Spinal cord (tissue), 10 donors: ENCODE data around the gene CTSE. TPM values are rescaled to one million over a fixed set of nuclear protein-coding genes. Genes with fewer than 3 reads are reported as not detected.

Experiments
- DNase-seq, 6 donors: peaks; one replicate each; pipeline versions ENCODE4 v3.0.0 to v3.0.0-alpha.2; 2013 to 2015; ENCODE audit warnings: low spot score in 6 of 6, low read depth in 4 of 6
- H3K27ac ChIP-seq: one replicate; pipeline ENCODE4 v1.5.1; 2013; ENCODE audit warnings: low read depth, low read length, control low read depth
- H3K27me3 ChIP-seq: one replicate; pipeline ENCODE4 v1.6.1; 2013; ENCODE audit warnings: low read length; ENCODE audit not compliant: control insufficient read depth, insufficient read depth
- H3K36me3 ChIP-seq: one replicate; pipeline ENCODE4 v1.6.1; 2013; ENCODE audit warnings: low read length; ENCODE audit not compliant: control insufficient read depth, insufficient read depth
- H3K4me1 ChIP-seq: one replicate; pipeline ENCODE4 v1.6.1; 2013; ENCODE audit warnings: low read length; ENCODE audit not compliant: control insufficient read depth, insufficient read depth
- H3K4me3 ChIP-seq: one replicate; pipeline ENCODE4 v1.5.1; 2013; ENCODE audit warnings: low read depth, low read length, control low read depth
- H3K9me3 ChIP-seq: one replicate; pipeline ENCODE4 v1.6.1; 2013; ENCODE audit warnings: low read length; ENCODE audit not compliant: control insufficient read depth, insufficient read depth
- WGBS: methylation state at CpG from one replicate; pipeline ENCODE4 v1.1.5; 2013; ENCODE audit warnings: missing lambda C conversion rate; ENCODE audit not compliant: insufficient coverage; 5-methylcytosine and 5-hydroxymethylcytosine counted together
- polyA plus RNA-seq, 2 donors: library from polyadenylated mRNA; unstranded; fragments of 120-200 nt; gene quantifications; one replicate each; pipeline ENCODE4 v1.2.1, GENCODE V29; 2013; ENCODE audit not compliant: insufficient read length in 2 of 2
- total RNA-seq, 2 donors: library from RNA; depleted of rRNA in 1 of 2; stranded (reverse); fragments of 120-200 nt in 1 of 2; fragments of >200 nt in 1 of 2; gene quantifications; one replicate each; pipeline versions ENCODE4 v1.2.3 to v1.2.4, GENCODE V29; 2013 to 2014
- donor health status: healthy.

CTSE gene
- total and polyA plus RNA-seq, 4 donors, result 0.18 to 0.28 (median 0.20) TPM; not detected in 1

DNA sequence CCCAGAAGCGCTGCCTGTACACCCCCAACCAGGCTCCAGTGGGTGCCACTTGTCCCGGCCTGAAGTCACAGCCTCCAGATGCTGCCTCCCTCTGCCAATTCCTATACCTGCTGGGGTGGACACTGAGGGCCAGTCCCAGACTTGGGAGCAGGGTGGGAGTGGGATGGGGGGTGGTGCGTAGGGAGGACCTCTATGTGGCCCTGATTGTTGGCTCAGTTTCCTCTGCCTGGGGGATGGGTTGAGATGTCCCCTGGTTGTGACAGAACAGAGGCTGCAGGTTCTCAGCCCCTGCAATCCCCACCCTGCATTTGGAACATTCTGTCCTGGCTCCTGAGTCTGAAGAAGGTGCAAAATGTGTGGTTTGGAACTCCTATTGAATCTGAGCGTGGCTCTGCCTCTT is 47.7 kb downstream of the CTSE start:
- Histone ChIP-seq H3K27me3 (no peaks in the 10 kb centered on the region), H3K27ac (no peak overlapping the region), H3K36me3 (no peaks in the 10 kb centered on the region), H3K9me3 (no peaks in the 10 kb centered on the region), H3K4me1 (peaks cover 20% of the 10 kb centered on the region), H3K4me3 (no peak overlapping the region)
- no peak for DNase-seq
- 48% methylated on average over 2 of the region's 4 CpGs for WGBS

DNA sequence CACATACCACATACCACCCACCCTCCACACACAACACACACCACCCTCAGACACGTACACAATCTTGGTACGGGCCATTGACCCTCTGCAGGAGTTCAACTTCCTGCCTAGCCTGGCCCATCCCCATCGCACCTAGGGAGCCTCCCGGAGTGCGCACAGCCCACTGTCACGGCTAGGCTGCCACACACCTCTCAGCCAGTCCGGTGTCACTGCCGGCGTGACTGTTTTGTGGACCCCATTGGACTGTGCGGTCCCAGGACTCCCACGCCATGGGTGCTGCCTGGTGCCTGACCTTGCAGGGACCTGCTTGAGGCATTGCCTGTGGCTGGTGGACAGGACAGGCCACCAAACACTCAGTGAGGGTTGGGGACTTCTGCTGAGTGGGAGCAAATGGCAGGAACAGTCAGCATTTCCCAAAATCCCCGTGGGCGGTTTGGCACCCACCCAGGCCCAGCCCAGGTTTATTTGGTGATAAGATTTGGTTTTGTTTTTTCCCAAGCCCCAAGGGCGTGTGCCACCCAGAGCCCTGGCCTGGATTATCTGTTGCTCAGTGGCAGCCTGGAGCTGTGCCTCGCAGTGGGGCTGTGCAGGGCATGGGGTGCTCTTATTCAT is 48.2 kb downstream of the CTSE start:
- DNase-seq, result no peak
- H3K4me3 ChIP-seq, result no peak overlapping the region
- no peak overlapping the region for H3K27ac ChIP-seq
- H3K27me3 ChIP-seq, result no peaks in the 10 kb centered on the region
- H3K36me3 ChIP-seq, result no peaks in the 10 kb centered on the region
- 89% methylated on average over 13 of the region's 15 CpGs for WGBS
- H3K9me3 ChIP-seq, result no peaks in the 10 kb centered on the region
- H3K4me1 ChIP-seq, result peaks cover 20% of the 10 kb centered on the region

DNA sequence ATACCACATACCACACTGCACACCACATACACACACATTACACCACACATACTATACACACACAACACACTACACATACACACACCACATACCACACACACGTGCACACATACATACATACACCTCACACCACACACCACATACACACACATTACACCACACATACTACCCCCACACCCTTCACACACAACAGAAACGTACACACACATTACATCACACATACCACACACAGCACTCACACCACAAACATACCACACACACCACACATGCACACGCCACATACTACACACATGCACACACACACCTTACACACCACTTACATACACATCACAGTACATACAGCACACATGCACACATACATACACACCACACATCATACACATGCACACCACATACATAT is 49.0 kb downstream of the CTSE start:
- Histone ChIP-seq H3K27me3 (no peaks in the 10 kb centered on the region), H3K4me1 (peaks cover 20% of the 10 kb centered on the region), H3K4me3 (no peak overlapping the region), H3K9me3 (no peaks in the 10 kb centered on the region), H3K36me3 (no peaks in the 10 kb centered on the region), H3K27ac (no peak overlapping the region)
- 96% methylated on average over 3 of the region's 3 CpGs for WGBS
- DNase-seq, result no peak

DNA sequence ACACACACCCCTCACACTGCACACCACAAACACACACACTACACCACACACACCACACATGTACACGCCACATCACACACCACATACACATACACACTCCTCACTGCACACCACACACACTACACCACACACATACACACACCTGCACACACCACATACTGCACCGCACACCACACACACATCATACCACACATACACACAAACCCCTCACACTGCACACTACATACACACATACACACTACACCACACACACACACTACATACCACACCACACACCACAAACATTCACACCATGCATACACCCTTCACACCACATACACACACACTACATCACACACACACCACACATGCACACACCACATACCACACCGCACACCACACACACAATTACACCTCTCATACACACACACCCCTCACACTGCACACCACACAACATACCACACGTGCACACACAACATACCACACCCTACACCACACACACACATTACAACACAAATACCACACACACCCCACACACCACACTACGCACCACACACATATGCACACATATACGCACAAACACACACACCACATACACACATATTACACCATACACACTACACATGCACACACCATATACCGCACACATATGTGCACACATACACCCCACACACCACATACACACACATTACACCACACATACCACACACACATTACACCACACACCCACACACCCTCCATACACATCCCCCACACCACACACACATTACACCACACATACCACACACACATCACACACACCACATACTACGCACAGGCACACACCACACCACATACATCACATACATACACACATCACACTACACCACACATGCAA is 50.1 kb downstream of the CTSE start:
- no peak overlapping the region for H3K4me3 ChIP-seq
- 98% methylated on average over 8 of the region's 8 CpGs for WGBS
- H3K4me1 ChIP-seq, result peaks cover 20% of the 10 kb centered on the region
- no peaks in the 10 kb centered on the region for H3K36me3 ChIP-seq
- no peaks in the 10 kb centered on the region for H3K9me3 ChIP-seq
- H3K27me3 ChIP-seq, result no peaks in the 10 kb centered on the region
- no peak overlapping the region for H3K27ac ChIP-seq
- no peak for DNase-seq

DNA sequence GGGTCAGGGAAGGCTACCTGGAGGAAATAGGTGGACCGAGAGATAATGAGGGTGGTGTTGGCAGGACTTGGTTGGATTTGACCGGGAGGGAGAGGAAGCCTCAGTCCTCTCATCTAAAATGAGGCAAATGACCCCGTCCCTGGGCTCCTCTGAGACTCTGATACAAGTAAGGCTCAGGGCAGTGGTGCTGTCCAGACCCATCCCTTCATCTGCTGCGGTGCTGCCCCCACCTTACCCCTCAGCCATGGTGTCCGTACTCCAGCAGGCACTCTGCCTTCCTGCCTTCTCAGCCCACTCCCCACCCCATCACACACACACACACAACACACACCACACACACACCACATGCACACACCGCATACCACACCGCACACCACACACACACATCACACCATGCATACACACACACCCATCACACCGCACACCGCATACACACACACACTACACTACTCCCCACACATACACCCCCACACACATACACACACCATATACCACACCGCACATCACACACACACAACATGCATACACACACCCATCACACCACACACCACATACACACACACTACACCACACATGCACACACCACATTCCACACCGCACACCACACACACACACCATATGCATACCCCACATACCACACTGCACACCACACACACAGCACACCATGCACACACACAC is 51.1 kb downstream of the CTSE start:
- Histone ChIP-seq H3K9me3 (no peaks in the 10 kb centered on the region), H3K36me3 (no peaks in the 10 kb centered on the region), H3K4me3 (no peak overlapping the region), H3K27me3 (no peaks in the 10 kb centered on the region), H3K4me1 (peaks cover 20% of the 10 kb centered on the region), H3K27ac (no peak overlapping the region)
- WGBS, result 80% methylated on average over 11 of the region's 11 CpGs
- DNase-seq, result no peak

DNA sequence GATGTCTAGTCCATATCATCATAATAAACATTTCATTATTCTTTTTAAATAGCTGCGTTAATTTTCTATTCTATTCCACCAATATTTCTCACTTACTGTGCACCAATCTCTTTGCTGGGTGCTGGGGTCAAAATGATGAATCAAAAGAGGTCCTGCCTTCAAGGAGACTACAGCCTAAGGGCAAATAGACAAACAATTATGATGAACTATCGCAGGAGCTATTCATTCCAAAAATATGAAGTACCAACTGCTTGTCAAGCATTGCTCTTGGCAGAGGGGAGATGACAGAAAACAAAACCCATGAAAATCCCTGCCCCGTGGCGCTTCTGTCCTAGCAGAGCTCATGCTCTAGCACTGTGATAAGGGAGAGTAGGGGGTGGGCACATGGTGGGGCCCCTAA is 51.6 kb downstream of the CTSE start:
- H3K4me3 ChIP-seq, result no peak overlapping the region
- H3K27me3 ChIP-seq, result no peaks in the 10 kb centered on the region
- no peak for DNase-seq
- H3K9me3 ChIP-seq, result no peaks in the 10 kb centered on the region
- peaks cover 18% of the 10 kb centered on the region for H3K4me1 ChIP-seq
- H3K36me3 ChIP-seq, result no peaks in the 10 kb centered on the region
- 62% methylated on average over 2 of the region's 4 CpGs for WGBS
- no peak overlapping the region for H3K27ac ChIP-seq

DNA sequence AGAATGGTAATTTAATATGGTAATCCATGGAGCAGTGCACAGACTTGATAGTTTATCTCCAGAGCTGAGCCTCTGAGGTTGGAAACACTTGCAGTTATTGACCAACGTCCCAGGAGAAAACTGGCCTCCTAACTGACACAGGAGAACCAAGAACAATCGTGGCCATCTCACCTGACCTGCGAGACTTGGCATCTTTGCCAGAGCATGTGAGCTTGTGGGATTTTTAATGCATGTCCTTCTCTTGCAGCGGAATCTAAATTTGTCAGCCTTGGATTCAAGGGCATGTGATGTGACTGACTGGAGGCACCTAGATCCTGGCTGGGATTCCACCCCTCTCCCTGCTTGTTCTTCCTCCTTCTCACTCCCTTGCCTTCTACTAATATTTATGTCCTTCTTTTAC is 52.6 kb downstream of the CTSE start:
- Histone ChIP-seq H3K36me3 (no peaks in the 10 kb centered on the region), H3K27me3 (no peaks in the 10 kb centered on the region), H3K27ac (no peak overlapping the region), H3K4me3 (no peak overlapping the region), H3K9me3 (no peaks in the 10 kb centered on the region), H3K4me1 (peaks cover 8% of the 10 kb centered on the region)
- no peak for DNase-seq
- WGBS, result 89% methylated on average over 4 of the region's 4 CpGs

DNA sequence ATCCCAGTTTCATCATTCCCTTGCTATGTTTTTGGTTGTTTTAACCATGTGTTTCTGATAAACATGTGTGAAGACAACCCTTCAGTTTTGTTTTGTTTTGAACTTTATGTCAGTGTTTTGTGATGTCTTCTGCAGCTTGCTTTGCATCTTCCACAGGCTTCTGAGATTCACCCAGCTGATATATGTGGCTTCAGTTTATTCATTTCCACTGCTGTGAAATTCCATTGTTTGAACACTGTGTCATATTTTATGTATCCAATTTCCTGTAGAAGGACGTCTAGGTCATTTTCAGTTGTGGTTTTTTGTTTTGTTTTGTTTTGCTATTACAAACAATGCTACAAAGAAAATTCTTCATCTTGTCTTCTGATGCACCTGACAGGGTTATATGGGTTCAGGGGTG is 53.2 kb downstream of the CTSE start:
- Histone ChIP-seq H3K27ac (no peak overlapping the region), H3K27me3 (no peaks in the 10 kb centered on the region)
- no CpG with 5 or more reads among the region's 1 CpG for WGBS

DNA sequence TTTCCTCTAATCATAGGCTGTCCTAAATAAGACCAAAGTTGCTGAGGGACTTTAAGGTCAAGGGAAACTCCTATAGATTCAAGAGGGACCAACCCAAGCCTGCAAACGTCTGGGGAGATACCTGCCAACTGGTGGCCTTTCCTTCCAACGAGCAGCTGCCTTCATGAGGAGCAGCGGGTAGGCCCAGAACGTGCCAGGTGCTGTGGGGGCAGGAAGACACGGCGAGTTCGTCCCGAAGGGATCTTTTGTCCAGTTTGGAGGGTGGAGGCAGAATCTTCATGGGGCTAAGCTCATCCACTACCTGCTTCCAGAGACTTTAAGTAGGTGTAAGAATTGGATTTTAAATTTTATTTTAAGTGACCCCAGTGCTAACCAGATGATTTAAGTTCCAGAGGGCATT is 54.5 kb downstream of the CTSE start:
- no peak for DNase-seq
- WGBS, result 86% methylated on average over 8 of the region's 8 CpGs

More for the DNA sequence above, 53.2 kb downstream of the CTSE start:
- peaks cover 3% of the 10 kb centered on the region for H3K4me1 ChIP-seq
- no peak overlapping the region for H3K4me3 ChIP-seq
- no peaks in the 10 kb centered on the region for H3K9me3 ChIP-seq
- no peaks in the 10 kb centered on the region for H3K36me3 ChIP-seq
- DNase-seq, result no peak

More for the DNA sequence above, 54.5 kb downstream of the CTSE start:
- no peak overlapping the region for H3K4me3 ChIP-seq
- H3K36me3 ChIP-seq, result no peaks in the 10 kb centered on the region
- H3K27ac ChIP-seq, result no peak overlapping the region
- no peaks in the 10 kb centered on the region for H3K27me3 ChIP-seq
- peaks cover 10% of the 10 kb centered on the region for H3K4me1 ChIP-seq
- no peaks in the 10 kb centered on the region for H3K9me3 ChIP-seq
